Measurements from ENCODE around the gene PRKAG1. TPM values are rescaled to one million over a fixed set of nuclear protein-coding genes. Genes with fewer than 3 reads are reported as not detected.
A peak's percentile ranks its signal among the peaks of the same experiment; 100 is the strongest.

Gene PRKAG1
- total RNA-seq, 1 donor from 2014 or later: 58.2 TPM

- no peaks in the 10 kb centered on the region for H3K9me3 Mint-ChIP-seq (ENCODE audit: unreplicated experiment)
- DNase-seq: no peak
- no peak for TF ChIP-seq CTCF (IDR thresholded peaks at IDR 0.05; ENCODE audit: partially characterized antibody, unreplicated experiment)
- no peak overlapping the region for H3K4me3 Mint-ChIP-seq (ENCODE audit: unreplicated experiment)
- H3K27ac Mint-ChIP-seq (ENCODE audit: unreplicated experiment): no peak overlapping the region
- H3K27me3 Mint-ChIP-seq (ENCODE audit: unreplicated experiment): no peaks in the 10 kb centered on the region
- H3K36me3 Mint-ChIP-seq (ENCODE audit: unreplicated experiment): no peaks in the 10 kb centered on the region
- H3K4me1 Mint-ChIP-seq (ENCODE audit: low read depth, unreplicated experiment): peaks cover 5% of the 10 kb centered on the region
Measured at GRCh38 chr12:48960834-48961233, 57.7 kb downstream of the PRKAG1 start.

DNA sequence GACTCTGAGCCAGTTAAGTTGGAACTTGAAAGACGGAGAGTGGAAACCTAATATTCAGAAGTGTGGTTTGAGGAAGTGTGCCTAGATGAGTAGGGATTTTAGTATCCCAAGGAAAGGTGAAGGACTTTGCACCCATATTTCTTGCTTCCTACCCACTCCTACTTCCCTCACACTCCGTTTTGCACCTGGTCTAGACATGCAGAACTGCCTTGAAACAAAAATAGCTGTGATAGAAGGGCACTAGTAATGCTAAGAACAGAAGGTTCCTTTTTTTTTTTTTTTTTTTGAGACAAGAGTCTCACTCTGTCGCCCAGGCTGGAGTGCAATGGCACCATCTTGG is 60.6 kb downstream of the PRKAG1 start:
- no peaks in the 10 kb centered on the region for H3K9me3 Mint-ChIP-seq (ENCODE audit: unreplicated experiment)
- H3K27ac Mint-ChIP-seq (ENCODE audit: unreplicated experiment): no peak overlapping the region
- H3K4me3 Mint-ChIP-seq (ENCODE audit: unreplicated experiment): peak overlapping the region; percentile 100
- no peak for TF ChIP-seq CTCF (IDR thresholded peaks at IDR 0.05; ENCODE audit: partially characterized antibody, unreplicated experiment)
- H3K4me1 Mint-ChIP-seq (ENCODE audit: low read depth, unreplicated experiment): peaks cover 13% of the 10 kb centered on the region
- no peaks in the 10 kb centered on the region for H3K27me3 Mint-ChIP-seq (ENCODE audit: unreplicated experiment)
- H3K36me3 Mint-ChIP-seq (ENCODE audit: unreplicated experiment): no peaks in the 10 kb centered on the region
- no peak for DNase-seq

- no peaks in the 10 kb centered on the region for H3K36me3 Mint-ChIP-seq (ENCODE audit: unreplicated experiment)
- TF ChIP-seq CTCF (IDR thresholded peaks at IDR 0.05; ENCODE audit: partially characterized antibody, unreplicated experiment): no peak
- peak; percentile 97 for DNase-seq
- H3K9me3 Mint-ChIP-seq (ENCODE audit: unreplicated experiment): no peaks in the 10 kb centered on the region
- peaks cover 15% of the 10 kb centered on the region for H3K4me1 Mint-ChIP-seq (ENCODE audit: low read depth, unreplicated experiment)
- peak within 1 kb of the TSS; percentile 93 for H3K27ac Mint-ChIP-seq (ENCODE audit: unreplicated experiment)
- peak within 1 kb of the TSS; percentile 100 for H3K4me3 Mint-ChIP-seq (ENCODE audit: unreplicated experiment)
- H3K27me3 Mint-ChIP-seq (ENCODE audit: unreplicated experiment): no peaks in the 10 kb centered on the region
Measured at GRCh38 chr12:48957141-48958048, 61.2 kb downstream of the PRKAG1 start, which contains the start of gene ARF3. Gene ARF3 (minus strand): TSS chr12:48957487. CDS start chr12:48941095, 16,392 bp downstream.

DNA sequence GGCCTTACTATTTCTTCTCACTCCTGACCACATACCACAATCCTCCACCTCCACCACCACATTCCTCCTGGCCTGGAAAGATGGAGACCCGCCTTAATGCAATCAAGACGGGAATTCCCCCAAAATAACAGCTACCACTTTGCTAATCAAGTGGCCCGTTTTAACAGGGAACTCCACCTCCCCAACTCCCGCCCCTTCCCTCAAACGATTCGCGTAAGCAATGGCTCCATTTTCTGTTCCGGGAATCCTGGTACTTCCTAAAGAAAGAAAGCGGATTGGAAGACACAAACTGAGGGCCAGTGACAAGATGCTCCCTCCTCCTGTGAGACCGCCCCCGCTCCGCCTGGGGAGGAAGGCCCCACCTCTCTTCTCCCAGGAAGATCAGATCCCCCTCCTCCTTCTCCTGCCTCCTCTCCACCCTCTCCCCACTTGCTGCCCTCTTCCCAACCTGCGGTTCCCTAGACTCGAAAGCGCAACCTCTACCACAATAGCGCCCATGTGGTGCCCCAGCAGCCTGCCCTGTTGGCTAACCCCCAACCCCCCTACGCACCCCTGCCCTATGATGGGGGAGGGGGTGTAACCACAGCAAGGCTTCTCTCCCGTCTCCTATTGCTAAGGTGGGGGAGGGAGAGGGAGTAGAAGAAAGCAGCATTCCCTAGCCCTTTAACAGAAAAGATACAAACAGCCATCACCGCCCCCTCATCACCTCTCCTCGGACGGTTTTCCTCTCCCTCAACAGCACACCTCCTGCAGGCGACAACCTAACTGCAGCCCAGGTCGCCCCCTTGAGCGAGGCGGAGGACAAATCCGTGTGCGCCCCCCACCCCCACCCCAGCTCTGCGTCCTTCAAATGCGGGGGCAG is 62.1 kb downstream of the PRKAG1 start:
- H3K27ac Mint-ChIP-seq (ENCODE audit: unreplicated experiment): peak overlapping the region; percentile 93
- H3K4me1 Mint-ChIP-seq (ENCODE audit: low read depth, unreplicated experiment): peaks cover 15% of the 10 kb centered on the region

More for the DNA sequence above, 62.1 kb downstream of the PRKAG1 start:
- Mint-ChIP-seq H3K36me3 (ENCODE audit: unreplicated experiment) (no peaks in the 10 kb centered on the region), H3K9me3 (ENCODE audit: unreplicated experiment) (no peaks in the 10 kb centered on the region), H3K4me3 (ENCODE audit: unreplicated experiment) (peak overlapping the region; percentile 100), H3K27me3 (ENCODE audit: unreplicated experiment) (no peaks in the 10 kb centered on the region)
- peak; percentile 82 for DNase-seq
- no peak for TF ChIP-seq CTCF (IDR thresholded peaks at IDR 0.05; ENCODE audit: partially characterized antibody, unreplicated experiment)

Data from glutamatergic neuron (in vitro differentiated cells).